GM18499 (cell line): ENCODE results near the gene RIC8B.

Experiments
- ATAC-seq: cut with Tn5 transposase; IDR thresholded peaks from one replicate; pipeline ENCODE4 v1.9.1; 2021; ENCODE audit warnings: moderate number of reproducible peaks; ENCODE audit not compliant: insufficient read depth, unreplicated experiment

RIC8B gene

DNA sequence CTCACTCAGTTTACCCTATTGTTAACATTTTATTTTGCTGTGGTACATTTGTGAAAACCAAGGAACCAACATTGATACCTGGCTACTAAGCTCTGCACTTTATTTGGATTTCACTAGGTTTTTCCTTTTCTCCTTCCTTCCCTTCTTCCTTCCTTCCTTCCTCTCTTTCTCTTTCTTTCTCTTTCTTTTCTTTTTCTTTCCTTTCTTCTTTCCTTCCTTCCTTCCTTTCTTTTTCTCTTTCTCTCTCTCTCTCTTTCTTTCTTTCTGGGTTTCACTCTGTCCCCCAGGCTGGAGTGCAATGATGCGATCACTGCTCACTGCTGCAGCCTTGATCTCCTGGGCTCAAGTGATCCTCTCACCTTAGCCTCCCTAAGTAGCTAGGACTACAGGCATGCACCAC lies 152.2 kb downstream of the RIC8B start:
- no peak for ATAC-seq

DNA sequence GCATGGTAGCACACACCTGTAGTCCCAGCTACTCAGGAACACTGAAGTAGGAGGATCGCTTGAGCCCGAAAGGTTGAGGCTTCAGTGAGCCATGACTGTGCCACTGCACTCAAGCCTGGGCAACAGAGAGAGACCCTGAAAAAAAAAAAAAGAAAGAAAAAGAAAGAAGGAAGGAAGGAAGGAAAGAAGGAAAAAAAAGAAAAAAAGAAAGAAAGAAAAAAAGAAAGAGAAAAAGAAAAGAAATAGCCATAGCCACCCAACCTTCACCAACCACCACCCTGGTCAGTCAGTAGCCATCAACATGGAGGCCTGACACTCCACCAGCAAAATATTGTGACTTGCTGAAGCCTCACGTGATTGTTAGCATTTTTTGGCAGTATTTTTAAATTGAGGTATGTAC lies 159.8 kb downstream of the RIC8B start:
- no peak for ATAC-seq
